Osteoblast (primary cell): ENCODE results near the gene RNF148. TPM values are rescaled to one million over a fixed set of nuclear protein-coding genes. Genes with fewer than 3 reads are reported as not detected.
A peak's percentile ranks its signal among the peaks of the same experiment; 100 is the strongest.

Source experiments
- DNase-seq: peaks from one replicate; pipeline ENCODE4 v3.0.0; 2011; ENCODE audit warnings: low spot score, mixed read lengths; ENCODE audit not compliant: insufficient read length; ENCODE audit errors: missing footprints
- H2AFZ ChIP-seq: 2 replicates; pipeline ENCODE4 v1.6.0; 2011; ENCODE audit warnings: mild to moderate bottlenecking, low read length
- H3K27ac ChIP-seq: 2 replicates; pipeline ENCODE4 v1.5.1; 2011; ENCODE audit warnings: mild to moderate bottlenecking, low read depth, low read length, moderate library complexity
- H3K27me3 ChIP-seq: 2 replicates; pipeline ENCODE4 v1.6.0; 2012; ENCODE audit warnings: mild to moderate bottlenecking, control low read depth, inconsistent platforms, low read length, moderate library complexity; ENCODE audit not compliant: insufficient read depth
- H3K36me3 ChIP-seq: 2 replicates; pipeline ENCODE4 v1.5.1; 2011; ENCODE audit warnings: mild to moderate bottlenecking, low read length, control low read depth, moderate library complexity; ENCODE audit not compliant: insufficient read depth
- H3K4me1 ChIP-seq: 2 replicates; pipeline ENCODE4 v1.5.1; 2011; ENCODE audit warnings: mild to moderate bottlenecking, low read length, control low read depth, moderate library complexity; ENCODE audit not compliant: insufficient read depth
- H3K4me2 ChIP-seq: 2 replicates; pipeline ENCODE4 v1.6.0; 2011; ENCODE audit warnings: mild to moderate bottlenecking, low read length; ENCODE audit not compliant: insufficient read depth
- H3K4me3 ChIP-seq: fragments of 200-600 bp; sonication (generic); 3 replicates; pipeline ENCODE4 v1.5.1; 2012; ENCODE audit warnings: mild to moderate bottlenecking, low read length, inconsistent platforms; ENCODE audit not compliant: insufficient read depth
- H3K79me2 ChIP-seq: 2 replicates; pipeline ENCODE4 v1.6.0; 2012; ENCODE audit warnings: mild to moderate bottlenecking, low read length, control low read depth, inconsistent platforms; ENCODE audit not compliant: insufficient read depth
- H3K9me3 ChIP-seq: 2 replicates; pipeline ENCODE4 v1.5.1; 2011; ENCODE audit warnings: low read depth, low read length, control low read depth
- H4K20me1 ChIP-seq: 2 replicates; pipeline ENCODE4 v1.6.0; 2012; ENCODE audit warnings: mild to moderate bottlenecking, low read length, control low read depth; ENCODE audit not compliant: insufficient read depth
- total RNA-seq: library from RNA; depleted of rRNA; stranded (reverse); fragments of >200 nt; gene quantifications from 2 replicates; pipeline ENCODE4 v1.2.3, GENCODE V29; 2012
- TF ChIP-seq, protein P1 (sequence below): IDR thresholded peaks from 2 replicates; pipeline ENCODE4 v1.5.1; 2011; ENCODE audit warnings: mild to moderate bottlenecking, low read depth, low read length, moderate library complexity; ENCODE audit errors: extremely low read depth

RNF148 gene
- total RNA-seq, 1 donor = 0.72 TPM

GRCh38 chr7:122743211-122743610 lies 40.5 kb upstream of the RNF148 start:
- no peaks in the 10 kb centered on the region for H3K27me3 ChIP-seq
- H3K27ac ChIP-seq = no peak overlapping the region
- H3K4me1 ChIP-seq = no peaks in the 10 kb centered on the region
- no peaks in the 10 kb centered on the region for H3K36me3 ChIP-seq
- TF ChIP-seq, protein P1, sequence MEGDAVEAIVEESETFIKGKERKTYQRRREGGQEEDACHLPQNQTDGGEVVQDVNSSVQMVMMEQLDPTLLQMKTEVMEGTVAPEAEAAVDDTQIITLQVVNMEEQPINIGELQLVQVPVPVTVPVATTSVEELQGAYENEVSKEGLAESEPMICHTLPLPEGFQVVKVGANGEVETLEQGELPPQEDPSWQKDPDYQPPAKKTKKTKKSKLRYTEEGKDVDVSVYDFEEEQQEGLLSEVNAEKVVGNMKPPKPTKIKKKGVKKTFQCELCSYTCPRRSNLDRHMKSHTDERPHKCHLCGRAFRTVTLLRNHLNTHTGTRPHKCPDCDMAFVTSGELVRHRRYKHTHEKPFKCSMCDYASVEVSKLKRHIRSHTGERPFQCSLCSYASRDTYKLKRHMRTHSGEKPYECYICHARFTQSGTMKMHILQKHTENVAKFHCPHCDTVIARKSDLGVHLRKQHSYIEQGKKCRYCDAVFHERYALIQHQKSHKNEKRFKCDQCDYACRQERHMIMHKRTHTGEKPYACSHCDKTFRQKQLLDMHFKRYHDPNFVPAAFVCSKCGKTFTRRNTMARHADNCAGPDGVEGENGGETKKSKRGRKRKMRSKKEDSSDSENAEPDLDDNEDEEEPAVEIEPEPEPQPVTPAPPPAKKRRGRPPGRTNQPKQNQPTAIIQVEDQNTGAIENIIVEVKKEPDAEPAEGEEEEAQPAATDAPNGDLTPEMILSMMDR = no peak
- H3K79me2 ChIP-seq = no peaks in the 10 kb centered on the region
- H2AFZ ChIP-seq = no peak overlapping the region
- no peaks in the 10 kb centered on the region for H3K9me3 ChIP-seq
- H3K4me3 ChIP-seq = no peak overlapping the region
- H4K20me1 ChIP-seq = no peaks in the 10 kb centered on the region
- H3K4me2 ChIP-seq = no peak overlapping the region
- DNase-seq = no peak

DNA sequence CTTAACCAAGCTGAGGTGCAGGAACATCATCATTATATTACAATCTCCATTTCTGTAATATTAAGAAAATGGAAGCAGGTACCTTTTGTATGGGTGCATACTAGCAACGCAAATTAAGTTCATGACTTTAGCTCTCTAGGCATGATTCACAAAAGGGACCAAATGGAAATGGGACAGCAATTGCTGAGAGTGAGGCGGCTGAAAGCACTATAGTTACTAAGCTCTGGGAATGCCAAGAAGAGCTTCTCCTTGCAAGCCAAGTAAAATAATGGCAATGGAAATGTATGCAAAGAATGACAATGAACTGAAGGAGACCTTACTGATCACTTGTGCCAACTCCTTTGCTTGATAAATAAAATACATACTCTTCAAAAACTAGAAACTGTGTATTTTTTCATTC lies 36.2 kb upstream of the RNF148 start:
- Histone ChIP-seq H3K36me3 (no peaks in the 10 kb centered on the region), H3K4me2 (no peak overlapping the region), H3K9me3 (no peaks in the 10 kb centered on the region), H4K20me1 (no peaks in the 10 kb centered on the region), H3K4me3 (no peak overlapping the region), H3K27ac (no peak overlapping the region), H3K27me3 (no peaks in the 10 kb centered on the region), H3K4me1 (no peaks in the 10 kb centered on the region), H3K79me2 (no peaks in the 10 kb centered on the region), H2AFZ (no peak overlapping the region)
- TF ChIP-seq, protein P1 = no peak
- DNase-seq = peak; percentile 2

DNA sequence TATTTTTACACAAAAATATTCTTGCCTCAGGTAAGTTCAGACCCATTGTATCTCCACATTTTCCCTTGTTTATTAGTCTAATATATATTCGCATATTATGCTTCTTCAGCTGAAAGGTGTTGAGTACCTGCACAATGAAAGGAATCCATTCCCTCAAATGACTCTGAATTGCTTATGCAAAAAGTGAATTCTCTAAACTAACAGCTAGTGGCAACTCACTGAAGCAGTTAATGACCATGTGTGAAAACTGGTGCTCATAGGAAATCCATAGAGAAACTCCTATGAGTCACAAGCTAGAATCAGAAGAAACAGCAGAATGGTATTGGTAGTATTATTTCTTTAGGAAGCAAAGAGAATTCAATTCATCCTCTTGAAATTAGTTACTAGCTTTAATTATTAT lies 33.5 kb upstream of the RNF148 start:
- Histone ChIP-seq H3K9me3 (no peaks in the 10 kb centered on the region), H3K27ac (no peak overlapping the region), H3K4me1 (no peaks in the 10 kb centered on the region), H3K4me2 (no peak overlapping the region), H3K27me3 (no peaks in the 10 kb centered on the region), H4K20me1 (no peaks in the 10 kb centered on the region), H3K79me2 (no peaks in the 10 kb centered on the region), H3K4me3 (no peak overlapping the region), H3K36me3 (no peaks in the 10 kb centered on the region), H2AFZ (no peak overlapping the region)
- TF ChIP-seq, protein P1 = no peak
- DNase-seq = no peak

GRCh38 chr7:122727759-122728158 lies 25.0 kb upstream of the RNF148 start:
- Histone ChIP-seq H3K4me3 (no peak overlapping the region), H3K9me3 (no peaks in the 10 kb centered on the region), H3K36me3 (no peaks in the 10 kb centered on the region), H2AFZ (no peak overlapping the region), H4K20me1 (no peaks in the 10 kb centered on the region), H3K4me2 (no peak overlapping the region), H3K79me2 (no peaks in the 10 kb centered on the region), H3K4me1 (no peaks in the 10 kb centered on the region), H3K27ac (no peak overlapping the region), H3K27me3 (no peaks in the 10 kb centered on the region)
- DNase-seq = no peak
- TF ChIP-seq, protein P1 = no peak
